GM12891 (cell line): ENCODE data around the gene PNPO.

ENCODE experiments used
- PAX5 ChIP-seq: IDR thresholded peaks from 2 replicates; pipeline ENCODE4 v1.6.1; 2011; ENCODE audit warnings: low read length, moderate library complexity, mild to moderate bottlenecking; ENCODE audit not compliant: insufficient read depth, severe bottlenecking
- POLR2A ChIP-seq: IDR thresholded peaks from 2 replicates; pipeline ENCODE4 v1.6.1; 2011; ENCODE audit warnings: low read depth, low read length, control low read depth
- POLR2AphosphoS5 ChIP-seq: IDR thresholded peaks from 2 replicates; pipeline ENCODE4 v1.6.1; 2011; ENCODE audit warnings: low read depth, low read length, control low read depth
- SPI1 ChIP-seq: IDR thresholded peaks from 2 replicates; pipeline ENCODE4 v1.6.1; 2011; ENCODE audit warnings: low read depth, low read length, control low read depth
- TAF1 ChIP-seq: IDR thresholded peaks from 2 replicates; pipeline ENCODE4 v1.6.1; 2011; ENCODE audit warnings: low read depth, low read length, control low read depth

GRCh38 chr17:47899643-47900042, 41.7 kb upstream of the PNPO start:
- TF ChIP-seq TAF1 (no peak), POLR2A (no peak), POLR2AphosphoS5 (no peak), SPI1 (no peak), PAX5 (no peak)
